Left ventricle myocardium inferior (tissue), 1 donor: Measurements from ENCODE around the gene HNRNPA0. TPM values are rescaled to one million over a fixed set of nuclear protein-coding genes. Genes with fewer than 3 reads are reported as not detected.

Experiments
- DNase-seq: peaks from one replicate; pipeline ENCODE4 v3.0.0-alpha.2; 2020
- H3K27ac ChIP-seq: fragments of 200-600 bp; replicated peaks from 2 replicates; pipeline ENCODE4 v1.8.0; 2021
- H3K27me3 ChIP-seq: fragments of 200-600 bp; 2 replicates; pipeline ENCODE4 v1.8.0; 2021; ENCODE audit warnings: low read depth
- H3K36me3 ChIP-seq: fragments of 200-600 bp; 2 replicates; pipeline ENCODE4 v1.8.0; 2021
- H3K4me1 ChIP-seq: fragments of 200-600 bp; 2 replicates; pipeline ENCODE4 v1.8.0; 2021
- H3K4me3 ChIP-seq: fragments of 200-600 bp; 2 replicates; pipeline ENCODE4 v1.8.0; 2021; ENCODE audit warnings: mild to moderate bottlenecking, moderate library complexity
- H3K9me3 ChIP-seq: fragments of 200-600 bp; replicated peaks from 2 replicates; pipeline ENCODE4 v1.8.0; 2021
- intact Hi-C: fragments of 100-400 bp; cut with micrococcal nuclease; formaldehyde crosslinking; loops from one replicate; pipeline ENCODE4 v1.11.0; 2022
- total RNA-seq: library from RNA; stranded (reverse); fragmentation: NEBNext Ultra II Directional; extraction: Animal tissue kit (Norgen Biotek cat#: 25700); gene quantifications from one replicate; pipeline ENCODE4 v1.2.1, GENCODE V29; 2021
- TF ChIP-seq, protein P1 (sequence below): fragments of 200-600 bp; IDR thresholded peaks from 2 replicates; pipeline ENCODE4 v1.8.0; 2021; ENCODE audit warnings: antibody characterized with exemption, mild to moderate bottlenecking, borderline replicate concordance
- donor health status: DM: no; HTN: yes; CAD: no; lungs with severe emphysema.

Gene HNRNPA0
- total RNA-seq, 1 donor from 2014 or later, result 13.1 TPM

DNA sequence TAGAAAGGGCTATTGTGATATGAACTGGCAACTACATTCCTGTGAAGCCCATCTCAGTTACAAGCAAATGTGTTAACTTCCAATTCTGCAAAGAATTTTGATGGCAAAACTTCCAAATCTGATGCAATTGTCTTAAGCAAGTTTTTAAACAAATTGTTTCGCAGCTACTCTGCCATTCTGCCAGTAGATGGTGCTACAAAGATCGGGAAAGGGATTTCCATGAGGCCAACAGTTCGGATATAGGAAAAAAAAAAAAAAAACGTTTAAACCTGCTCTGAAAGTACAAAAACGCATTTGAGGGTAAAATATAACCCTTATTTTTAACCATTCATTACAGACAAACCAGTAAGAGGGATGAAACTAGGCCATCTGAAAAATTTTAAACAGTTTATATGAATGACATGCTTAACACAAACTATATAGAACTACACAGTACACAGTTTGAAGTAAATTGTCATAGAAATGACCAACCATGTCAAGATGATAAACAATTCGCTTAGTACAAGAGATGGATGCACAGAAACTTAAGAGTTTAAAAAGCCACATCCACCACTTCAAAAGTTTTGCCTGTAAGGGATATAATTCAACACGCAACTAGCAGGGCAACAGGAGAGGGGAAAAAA, 2.2 kb downstream of the HNRNPA0 start:
- intact Hi-C loops, result no loop called here
- H3K27ac ChIP-seq, result peak overlapping the region; percentile 95
- no peaks in the 10 kb centered on the region for H3K36me3 ChIP-seq
- no peak for DNase-seq
- H3K4me3 ChIP-seq, result peak overlapping the region; percentile 85
- TF ChIP-seq, protein P1, sequence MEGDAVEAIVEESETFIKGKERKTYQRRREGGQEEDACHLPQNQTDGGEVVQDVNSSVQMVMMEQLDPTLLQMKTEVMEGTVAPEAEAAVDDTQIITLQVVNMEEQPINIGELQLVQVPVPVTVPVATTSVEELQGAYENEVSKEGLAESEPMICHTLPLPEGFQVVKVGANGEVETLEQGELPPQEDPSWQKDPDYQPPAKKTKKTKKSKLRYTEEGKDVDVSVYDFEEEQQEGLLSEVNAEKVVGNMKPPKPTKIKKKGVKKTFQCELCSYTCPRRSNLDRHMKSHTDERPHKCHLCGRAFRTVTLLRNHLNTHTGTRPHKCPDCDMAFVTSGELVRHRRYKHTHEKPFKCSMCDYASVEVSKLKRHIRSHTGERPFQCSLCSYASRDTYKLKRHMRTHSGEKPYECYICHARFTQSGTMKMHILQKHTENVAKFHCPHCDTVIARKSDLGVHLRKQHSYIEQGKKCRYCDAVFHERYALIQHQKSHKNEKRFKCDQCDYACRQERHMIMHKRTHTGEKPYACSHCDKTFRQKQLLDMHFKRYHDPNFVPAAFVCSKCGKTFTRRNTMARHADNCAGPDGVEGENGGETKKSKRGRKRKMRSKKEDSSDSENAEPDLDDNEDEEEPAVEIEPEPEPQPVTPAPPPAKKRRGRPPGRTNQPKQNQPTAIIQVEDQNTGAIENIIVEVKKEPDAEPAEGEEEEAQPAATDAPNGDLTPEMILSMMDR, result peak; percentile 84
- peaks cover 71% of the 10 kb centered on the region for H3K4me1 ChIP-seq
- H3K27me3 ChIP-seq, result no peaks in the 10 kb centered on the region
- no peaks in the 10 kb centered on the region for H3K9me3 ChIP-seq

DNA sequence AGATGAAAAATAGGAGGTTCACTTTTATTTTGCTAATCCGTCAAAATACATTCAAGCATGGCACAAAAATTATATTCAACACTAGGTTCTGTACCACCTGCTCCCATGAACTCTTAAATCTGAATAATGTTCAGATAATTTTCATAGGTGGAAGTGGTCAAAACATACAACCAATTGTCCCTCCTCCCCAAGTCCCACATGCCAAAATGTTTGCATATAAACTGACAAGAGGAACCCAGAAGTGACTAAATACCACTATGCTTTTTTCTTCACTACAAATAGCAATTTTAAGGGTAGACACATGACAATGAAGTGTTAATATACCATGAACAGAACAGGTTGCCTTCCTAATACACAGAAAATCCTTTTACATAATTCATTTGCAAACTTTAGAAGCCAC, 3.7 kb downstream of the HNRNPA0 start:
- H3K36me3 ChIP-seq, result no peaks in the 10 kb centered on the region
- H3K4me1 ChIP-seq, result peaks cover 71% of the 10 kb centered on the region
- no peaks in the 10 kb centered on the region for H3K27me3 ChIP-seq
- no peak overlapping the region for H3K27ac ChIP-seq
- intact Hi-C loops, result no loop called here
- no peaks in the 10 kb centered on the region for H3K9me3 ChIP-seq
- TF ChIP-seq, protein P1, result no peak
- DNase-seq, result no peak
- H3K4me3 ChIP-seq, result no peak overlapping the region

DNA sequence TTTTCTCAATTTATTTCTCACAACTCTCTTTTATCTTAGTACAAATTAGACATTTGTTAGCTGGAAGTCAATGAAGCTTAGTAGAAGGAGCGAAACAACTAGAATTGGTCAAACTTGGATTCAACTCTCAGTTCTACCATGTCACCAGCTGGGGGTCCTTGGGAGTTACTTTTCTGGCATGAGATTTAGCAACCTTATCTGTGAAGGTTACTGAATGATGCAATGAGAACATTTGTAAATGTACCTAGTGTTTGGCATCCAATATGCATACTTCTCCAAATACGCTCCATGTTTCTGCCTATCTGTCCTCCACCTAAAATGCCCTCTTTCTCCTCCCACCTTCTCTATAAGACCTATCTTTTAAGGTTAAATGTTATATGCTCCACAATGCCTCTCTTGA, 6.3 kb downstream of the HNRNPA0 start:
- Histone ChIP-seq H3K9me3 (no peaks in the 10 kb centered on the region), H3K27ac (no peak overlapping the region), H3K27me3 (no peaks in the 10 kb centered on the region), H3K4me3 (no peak overlapping the region), H3K4me1 (peaks cover 52% of the 10 kb centered on the region), H3K36me3 (no peaks in the 10 kb centered on the region)
- no peak for DNase-seq
- TF ChIP-seq, protein P1, result no peak
- intact Hi-C loops, result loop anchor here (10.0 kb wide), 1 partner anchor 113 kb away; no protein-coding TSS in a partner anchor

DNA sequence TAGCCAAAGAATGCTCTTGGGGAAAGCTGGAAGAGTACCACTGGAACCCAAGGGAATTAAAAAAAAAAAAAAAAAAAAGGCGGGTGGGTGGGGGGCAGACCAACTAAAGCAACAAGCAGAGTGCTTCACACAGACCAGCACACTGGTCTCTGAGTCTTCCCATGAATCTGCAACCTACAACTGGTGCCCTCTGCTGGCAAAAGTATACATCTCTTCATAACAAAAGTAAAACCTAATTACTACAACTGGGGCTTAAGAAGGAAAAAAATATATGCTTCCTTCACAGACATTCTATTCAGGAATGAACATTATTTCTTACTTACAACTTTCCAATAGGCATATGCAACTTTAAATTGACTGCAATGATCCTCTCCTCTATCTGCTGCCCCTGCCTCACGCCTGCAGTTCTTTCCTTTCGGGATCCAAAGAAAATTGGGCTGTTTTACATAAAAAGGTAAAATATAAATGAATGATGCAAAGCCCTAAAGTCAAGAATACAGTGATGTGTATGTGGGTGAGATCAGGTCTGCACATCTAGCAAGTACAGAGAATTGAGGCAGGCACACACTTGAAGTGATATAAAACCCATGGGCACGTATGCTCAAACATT, 11.0 kb downstream of the HNRNPA0 start:
- H3K36me3 ChIP-seq, result no peaks in the 10 kb centered on the region
- H3K4me1 ChIP-seq, result peaks cover 39% of the 10 kb centered on the region
- TF ChIP-seq, protein P1, result peak; percentile 77
- H3K4me3 ChIP-seq, result no peak overlapping the region
- no peak for DNase-seq
- no peak overlapping the region for H3K27ac ChIP-seq
- H3K27me3 ChIP-seq, result no peaks in the 10 kb centered on the region
- no peaks in the 10 kb centered on the region for H3K9me3 ChIP-seq
- intact Hi-C loops, result loop anchor here (5.0 to 10.0 kb wide), 2 partner anchors 81 to 108 kb away; no protein-coding TSS in a partner anchor

DNA sequence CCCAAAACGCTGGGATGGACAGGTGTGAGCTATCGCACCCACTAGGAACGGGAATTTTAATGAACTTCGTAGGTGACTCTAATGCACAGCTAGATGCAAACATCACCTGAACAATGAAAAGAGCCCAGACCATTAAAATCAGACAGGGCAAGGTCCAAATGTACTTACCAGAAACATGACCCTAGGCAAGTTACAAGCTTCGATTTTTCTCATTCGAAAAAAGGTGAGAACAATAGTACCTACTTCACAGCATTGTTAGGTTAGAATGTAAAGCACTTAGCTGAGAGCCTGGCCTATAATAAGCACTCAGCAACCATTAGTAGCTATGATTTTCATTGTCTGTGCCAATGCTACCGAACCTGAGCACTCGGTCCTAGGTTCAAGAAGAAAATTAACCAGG, 12.4 kb downstream of the HNRNPA0 start:
- intact Hi-C loops, result loop anchor here (5.0 to 10.0 kb wide), 2 partner anchors 79 to 107 kb away; no protein-coding TSS in a partner anchor
- DNase-seq, result no peak
- no peak overlapping the region for H3K4me3 ChIP-seq
- H3K9me3 ChIP-seq, result no peaks in the 10 kb centered on the region
- peaks cover 49% of the 10 kb centered on the region for H3K4me1 ChIP-seq
- H3K27ac ChIP-seq, result no peak overlapping the region
- H3K27me3 ChIP-seq, result no peaks in the 10 kb centered on the region
- TF ChIP-seq, protein P1, result no peak
- no peaks in the 10 kb centered on the region for H3K36me3 ChIP-seq
